ENCODE measurements around the gene NUP98.
"Not testable (repeated sequence)": the region's sequence is repeated elsewhere in the genome, so short reads cannot be mapped to it uniquely, and the experiment has no call there.

The NUP98 gene

GRCh38 chr11:3825473-3826154 is 28.3 kb upstream of the NUP98 start:
- DNase-seq = no peak

DNA sequence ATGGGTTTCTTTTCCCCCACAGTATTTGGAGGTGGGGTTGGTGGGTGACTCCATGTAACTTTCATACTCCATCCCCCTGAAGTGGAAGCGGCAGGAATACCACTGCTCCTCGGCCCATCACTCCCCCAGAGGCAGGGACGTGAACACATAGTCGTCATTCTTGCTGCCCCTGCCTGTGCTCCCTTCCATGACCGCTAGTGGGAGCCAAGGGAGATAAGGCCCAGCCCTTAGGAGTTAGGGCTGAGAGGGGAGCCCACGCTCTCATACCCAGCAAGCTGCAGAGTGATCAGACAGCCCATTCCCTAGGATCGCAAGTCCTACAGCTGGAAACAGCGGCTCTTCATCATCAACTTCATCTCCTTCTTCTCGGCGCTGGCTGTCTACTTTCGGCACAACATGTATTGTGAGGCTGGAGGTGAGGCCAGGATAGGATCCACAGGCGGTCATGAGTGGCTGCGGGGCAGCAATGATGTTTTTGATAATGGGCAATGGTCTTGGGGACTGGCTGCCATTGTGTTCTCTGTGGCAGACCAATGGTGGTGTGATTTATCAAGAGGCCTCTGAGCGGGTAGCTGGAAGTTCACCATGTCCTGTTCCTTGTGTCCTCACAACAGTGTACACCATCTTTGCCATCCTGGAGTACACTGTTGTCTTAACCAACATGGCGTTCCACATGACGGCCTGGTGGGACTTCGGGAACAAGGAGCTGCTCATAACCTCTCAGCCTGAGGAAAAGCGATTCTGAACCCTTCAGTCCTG is 27.5 kb upstream of the NUP98 start:
- peak; percentile 29 to 35 for DNase-seq

DNA sequence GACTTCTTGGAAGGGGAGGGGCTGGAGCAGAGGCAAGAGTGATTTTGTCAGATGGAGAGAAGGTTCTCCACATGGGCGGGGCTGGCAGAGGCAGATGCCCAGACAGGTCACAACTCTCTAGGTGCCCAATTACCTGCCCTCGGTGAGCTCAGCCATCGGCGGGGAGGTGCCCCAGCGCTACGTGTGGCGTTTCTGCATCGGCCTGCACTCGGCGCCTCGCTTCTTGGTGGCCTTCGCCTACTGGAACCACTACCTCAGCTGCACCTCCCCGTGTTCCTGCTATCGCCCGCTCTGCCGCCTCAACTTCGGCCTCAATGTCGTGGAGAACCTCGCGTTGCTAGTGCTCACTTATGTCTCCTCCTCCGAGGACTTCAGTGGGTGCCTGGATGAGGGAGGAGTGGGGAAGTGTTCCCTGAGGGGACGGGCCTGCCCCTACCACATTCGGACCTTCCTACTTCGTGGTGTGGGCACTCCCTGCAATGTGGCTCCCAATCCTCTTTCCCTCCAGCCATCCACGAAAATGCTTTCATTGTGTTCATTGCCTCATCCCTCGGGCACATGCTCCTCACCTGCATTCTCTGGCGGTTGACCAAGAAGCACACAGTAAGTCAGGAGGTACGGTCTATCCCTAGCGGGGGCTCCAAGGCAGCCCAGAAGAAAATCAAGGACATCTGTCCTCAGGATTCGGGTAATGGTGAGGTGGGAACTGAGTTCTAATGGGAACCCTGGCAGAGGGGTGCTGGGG is 26.6 kb upstream of the NUP98 start:
- DNase-seq = no peak

GRCh38 chr11:3823303-3823702 is 25.9 kb upstream of the NUP98 start:
- DNase-seq = no peak

DNA sequence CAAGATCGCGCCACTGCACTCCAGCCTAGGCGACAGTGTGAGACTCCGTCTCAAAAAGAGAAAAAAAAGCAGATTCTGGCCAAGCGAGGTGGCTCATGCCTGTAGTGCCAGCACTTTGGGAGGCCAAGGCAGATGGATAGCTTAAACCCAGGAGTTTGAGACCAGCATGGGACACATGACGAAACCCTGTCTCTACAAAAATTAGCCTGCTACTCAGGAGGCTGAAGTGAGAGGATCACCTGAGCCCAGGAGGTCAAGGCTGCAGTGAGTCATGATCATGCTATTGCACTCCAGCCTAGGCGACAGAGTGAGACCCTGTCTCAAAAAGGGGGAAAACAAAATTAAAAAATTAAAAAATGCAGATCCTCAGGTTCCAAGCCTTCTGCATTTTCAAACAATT is 25.0 kb upstream of the NUP98 start:
- no peak for DNase-seq

DNA sequence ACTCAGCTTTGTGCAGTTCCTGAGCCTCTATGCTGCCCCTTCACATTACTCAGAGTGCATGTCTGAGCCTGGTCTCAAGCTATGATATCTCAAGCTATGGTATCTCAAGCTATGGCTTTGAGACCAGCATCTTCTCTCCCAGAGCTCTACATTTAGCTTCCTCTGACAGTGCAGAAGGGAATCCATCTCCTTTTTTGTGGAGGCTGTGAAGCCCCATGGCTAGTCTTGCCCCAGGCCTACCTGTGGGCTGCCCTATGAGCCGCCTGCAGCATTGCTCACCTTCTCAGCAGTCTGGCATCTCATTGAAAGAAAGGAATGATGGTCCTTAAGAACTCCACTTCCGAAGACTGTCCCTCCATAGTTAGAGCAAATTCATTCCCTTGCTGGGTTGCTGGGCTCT is 23.6 kb upstream of the NUP98 start:
- DNase-seq = no peak

GRCh38 chr11:3817181-3817800 is 19.9 kb upstream of the NUP98 start:
- DNase-seq = no peak

DNA sequence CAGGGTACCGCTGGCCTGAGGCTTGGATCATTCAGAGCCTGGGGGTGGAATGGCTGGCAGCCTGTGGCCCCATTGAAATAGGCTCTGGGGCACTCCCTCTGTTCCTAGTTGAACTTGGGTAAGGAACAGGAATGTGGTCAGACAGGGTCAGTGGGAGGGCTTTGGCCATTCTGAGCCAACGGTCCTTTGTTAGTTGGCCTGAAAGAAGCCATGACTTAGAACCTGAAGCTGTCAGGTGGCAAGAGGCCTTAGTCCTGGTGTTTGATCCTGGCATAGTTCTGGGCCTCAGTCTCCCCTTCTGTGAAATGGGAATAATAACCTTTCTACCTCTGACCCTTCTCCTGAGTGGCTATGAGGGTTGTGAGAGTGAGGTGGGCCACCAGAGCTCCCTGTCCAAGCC is 19.3 kb upstream of the NUP98 start:
- no peak for DNase-seq

GRCh38 chr11:3815845-3816244 is 18.5 kb upstream of the NUP98 start:
- DNase-seq = no peak

DNA sequence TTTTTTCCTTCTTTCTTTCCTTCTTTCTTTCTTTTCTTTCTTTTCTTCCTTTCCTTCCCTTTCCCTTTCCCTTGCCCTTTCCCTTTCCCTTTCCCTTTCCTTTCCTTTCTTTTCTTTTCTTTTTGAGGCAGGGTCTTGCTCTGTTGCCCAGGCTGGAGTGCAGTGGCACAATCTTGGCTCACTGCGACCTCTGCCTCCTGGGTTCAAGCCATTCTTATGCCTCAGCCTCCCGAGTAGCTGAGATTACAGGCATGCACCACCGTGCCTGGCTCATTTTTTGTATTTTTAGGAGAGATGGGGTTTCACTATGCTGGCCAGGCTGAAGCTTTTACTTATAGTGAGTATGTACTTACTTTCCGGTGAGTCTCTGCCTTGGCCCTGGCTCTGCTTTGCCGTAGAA is 17.5 kb upstream of the NUP98 start:
- DNase-seq = not testable (repeated sequence)

GRCh38 chr11:3810951-3811350 is 13.6 kb upstream of the NUP98 start:
- no peak for DNase-seq

- no peak for DNase-seq
Observed at GRCh38 chr11:3810446-3810845, 13.1 kb upstream of the NUP98 start.

- DNase-seq = peak in 1 of 2 donors; percentile 29
Observed at GRCh38 chr11:3809624-3809928, 12.2 kb upstream of the NUP98 start.

GRCh38 chr11:3808861-3809623 is 11.7 kb upstream of the NUP98 start:
- DNase-seq = no peak

GRCh38 chr11:3807909-3808860 is 10.8 kb upstream of the NUP98 start, which contains the start of gene PGAP2:
Gene PGAP2 (plus strand): TSS chr11:3808560. CDS start chr11:3811260, 2,700 bp downstream.
- DNase-seq = peak; percentile 39 to 41

DNA sequence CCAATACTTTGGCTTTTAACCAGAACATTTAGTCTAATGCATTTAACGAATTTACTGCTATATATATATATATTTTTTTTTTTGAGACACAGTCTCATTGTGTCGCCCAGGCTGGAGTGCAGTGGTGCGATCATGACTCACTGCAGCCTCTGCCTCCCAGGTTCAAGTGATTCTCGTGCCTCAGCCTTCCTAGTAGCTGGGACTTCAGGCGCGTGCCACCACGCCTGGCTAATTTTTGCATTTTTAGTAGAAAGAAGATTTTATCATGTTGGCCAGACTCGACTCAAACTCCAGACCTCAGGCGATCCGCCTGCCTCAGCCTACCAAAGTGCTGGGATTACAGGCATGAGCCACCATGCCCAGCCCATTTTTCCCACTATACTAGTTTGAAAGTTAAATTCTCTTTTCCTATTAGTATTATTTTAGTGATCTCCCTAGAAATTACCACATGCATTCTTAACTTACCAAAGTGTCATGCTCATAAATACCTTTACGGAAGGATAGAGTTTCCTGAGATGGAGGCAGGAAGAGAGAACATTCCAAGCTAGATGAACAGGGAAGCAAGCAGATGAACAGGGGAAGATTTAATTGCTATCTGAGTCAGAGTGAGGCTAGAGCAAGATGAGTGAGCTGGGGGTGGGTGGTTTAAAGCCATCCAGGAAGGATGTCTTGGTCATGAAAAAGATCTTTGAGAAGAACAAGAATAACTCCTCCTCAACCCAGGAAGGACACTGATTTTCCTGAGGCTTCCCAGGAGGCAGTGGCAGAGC is 6.6 kb upstream of the NUP98 start:
- DNase-seq = no peak

DNA sequence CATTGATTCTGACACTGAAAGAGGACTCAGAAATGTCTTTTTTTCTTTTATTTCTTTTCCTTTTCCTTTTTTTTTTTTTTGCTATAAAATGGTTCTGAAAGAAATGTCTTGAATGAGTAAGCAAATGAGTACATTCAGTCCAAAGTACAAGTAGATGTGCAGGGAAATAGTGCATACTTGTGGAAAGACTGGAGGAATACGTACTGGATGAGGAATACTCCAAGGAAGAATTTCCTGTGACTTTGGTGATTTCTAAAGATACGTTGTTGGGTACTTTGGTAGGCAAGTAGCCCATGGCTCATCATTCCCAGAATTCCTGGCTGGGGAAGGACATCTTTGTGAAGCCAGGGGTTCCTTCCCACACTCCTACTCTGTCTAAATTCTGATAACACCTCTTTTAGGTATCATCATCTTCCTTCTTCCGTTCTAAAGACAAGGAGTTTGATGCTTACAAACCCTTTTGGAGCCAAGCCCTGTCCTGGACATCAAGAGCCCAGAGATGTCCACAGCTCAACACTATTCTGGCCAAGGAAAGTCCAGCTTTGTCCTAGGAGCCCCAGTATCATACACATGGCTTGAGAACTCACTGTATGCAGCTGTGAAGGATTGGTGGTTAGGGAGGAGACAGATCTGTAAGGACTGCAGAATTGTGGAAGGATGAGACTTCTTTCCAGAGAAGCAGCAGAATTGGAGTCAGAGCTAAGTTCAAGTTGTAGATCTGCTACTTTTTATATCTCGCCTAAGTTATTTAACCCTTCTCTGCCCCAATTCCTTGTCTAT is 4.8 kb upstream of the NUP98 start:
- no peak for DNase-seq

DNA sequence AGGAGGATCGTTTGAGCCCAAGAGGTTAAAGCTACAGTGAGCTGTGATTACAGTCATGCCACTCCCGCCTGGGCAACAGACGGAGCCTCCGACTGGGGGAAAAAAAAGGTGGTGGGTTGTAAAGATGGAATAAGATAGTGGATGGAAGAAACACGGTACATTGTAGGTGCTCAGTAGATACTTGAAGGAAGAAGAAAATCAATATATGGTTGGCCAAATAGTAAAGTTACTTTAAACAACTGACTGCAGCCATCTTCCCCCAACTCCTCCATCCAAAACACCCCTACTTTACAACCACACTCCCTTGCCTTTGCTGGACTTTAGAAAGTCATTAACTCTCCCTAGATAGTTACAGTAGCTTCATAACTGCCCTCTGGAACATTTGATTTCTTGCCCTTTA is 2.5 kb upstream of the NUP98 start:
- DNase-seq = no peak

GRCh38 chr11:3799143-3799542 is 1.8 kb upstream of the NUP98 start:
- DNase-seq = no peak

- DNase-seq = no peak
Observed at GRCh38 chr11:3796801-3797328, 489 bp downstream of the NUP98 start.
